ENCODE data around the gene DNAJB11. TPM values are rescaled to one million over a fixed set of nuclear protein-coding genes. Genes with fewer than 3 reads are reported as not detected.

DNAJB11 gene
- total and polyA plus RNA-seq, 2 of the 4 experiments (the other 2 are of a cell fraction), result 27.4 to 48.6 TPM

DNA sequence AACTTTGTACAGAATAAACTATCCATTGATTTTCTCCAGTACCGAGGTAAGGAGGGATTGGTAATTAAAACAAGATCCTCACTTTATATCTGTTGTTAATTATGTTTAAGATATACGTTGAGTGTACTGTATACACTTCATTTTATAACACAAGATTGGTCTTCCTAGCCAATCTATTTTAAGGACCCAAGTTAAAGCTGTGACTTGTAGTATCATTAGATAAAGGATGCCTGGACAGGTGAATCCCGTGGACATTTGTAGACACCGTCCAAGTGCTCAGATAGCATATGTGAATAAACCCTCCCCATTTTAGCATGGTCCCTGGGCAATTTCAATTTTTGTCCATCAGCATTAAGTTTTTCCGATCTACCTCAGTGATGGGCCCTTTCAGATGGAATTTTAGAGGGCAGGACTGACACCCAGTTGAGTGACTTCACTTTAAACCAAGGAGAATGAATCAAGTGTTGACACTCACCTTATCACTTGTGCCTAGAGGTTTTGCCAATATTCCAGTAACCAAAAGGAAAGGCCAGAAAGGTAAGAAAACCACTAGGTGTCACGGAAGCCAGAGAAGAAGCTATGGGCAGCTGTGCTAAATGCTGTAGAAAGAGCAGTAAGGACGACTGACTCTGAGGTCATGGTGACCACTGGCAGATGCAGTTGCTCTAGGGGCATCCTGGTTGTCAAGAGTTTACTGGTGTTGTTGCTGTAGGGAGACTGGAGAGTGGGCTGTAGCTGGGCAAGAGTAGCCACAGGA, 51.6 kb downstream of the DNAJB11 start:
- POLR2A ChIA-PET (ENCODE audit: unreplicated experiment), result no interaction called here
- H3K14ac ChIP-seq (replicated peaks; ENCODE audit: low read depth, low read length), result no peak overlapping the region
- ATAC-seq (ENCODE audit: low read depth) (no peak), DNase-seq (no peak)
- H2BK15ac ChIP-seq (ENCODE audit: low read depth, low read length), result no peak overlapping the region
- no peak overlapping the region for H3K23ac ChIP-seq (ENCODE audit: low read depth, low read length)
- dilution Hi-C loops (cut with HindIII; ENCODE audit: low sequenced_read_pairs, unreplicated experiment), result no loop called here
- peaks cover 8% of the 10 kb centered on the region for H3K27me3 ChIP-seq (ENCODE audit: control insufficient read depth, insufficient read depth, low read length)
- no peak overlapping the region for H3K18ac ChIP-seq (ENCODE audit: low read depth, low read length)
- H4K5ac ChIP-seq (ENCODE audit: low read depth, low read length), result no peak overlapping the region
- no peak overlapping the region for H2BK120ac ChIP-seq (ENCODE audit: low read depth, low read length)
- H3K27ac ChIP-seq (ENCODE audit: insufficient read depth, low read length), result no peak overlapping the region
- no peak overlapping the region for H2AFZ ChIP-seq (replicated peaks; ENCODE audit: low read length, poor library complexity)
- H3K9ac ChIP-seq (ENCODE audit: low read depth, low read length), result no peak overlapping the region
- H2BK5ac ChIP-seq (ENCODE audit: low read depth, low read length, poor library complexity, severe bottlenecking), result no peak overlapping the region
- H3K79me1 ChIP-seq (ENCODE audit: low read depth in 1 of 2, low read length in 2 of 2), result no peaks in the 10 kb centered on the region
- H2AK9ac ChIP-seq (replicated peaks; ENCODE audit: low read depth, low read length, poor library complexity), result no peak overlapping the region
- 67% methylated on average over 2 of the region's 7 CpGs; no CpG with 5 or more reads in 1 of the 2 experiments for WGBS, 2 experiments (ENCODE audit: extremely low coverage in 2 of 2, insufficient read length in 1 of 2)
- H3K56ac ChIP-seq (ENCODE audit: extremely low read depth, insufficient read depth, low read length), result no peak overlapping the region
- intact Hi-C loops (cut with micrococcal nuclease), result no loop called here
- H4K91ac ChIP-seq (ENCODE audit: insufficient read depth, low read depth, low read length), result no peak overlapping the region
- H3K4me2 ChIP-seq (ENCODE audit: low read depth, low read length), result no peak overlapping the region
- H3K36me3 ChIP-seq (ENCODE audit: control insufficient read depth, insufficient read depth, low read length), result no peaks in the 10 kb centered on the region
- BruUV-seq (replicated peaks), result no TSS peak
- H2AK5ac ChIP-seq (ENCODE audit: low read depth, low read length), result no peak overlapping the region
- in situ Hi-C loops (cut with MboI; ENCODE audit: low sequenced_read_pairs), result no loop called here
- TF ChIP-seq NFE2L2 (IDR thresholded peaks at IDR 0.05; ENCODE audit: low read depth, low read length) (no peak), CEBPB (IDR thresholded peaks at IDR 0.05; ENCODE audit: low read depth, low read length) (no peak), MAZ (IDR thresholded peaks at IDR 0.05; ENCODE audit: borderline replicate concordance, low read depth, low read length) (no peak), BHLHE40 (IDR thresholded peaks at IDR 0.05; ENCODE audit: low read depth, low read length) (no peak)
- TF ChIP-seq, protein P1, sequence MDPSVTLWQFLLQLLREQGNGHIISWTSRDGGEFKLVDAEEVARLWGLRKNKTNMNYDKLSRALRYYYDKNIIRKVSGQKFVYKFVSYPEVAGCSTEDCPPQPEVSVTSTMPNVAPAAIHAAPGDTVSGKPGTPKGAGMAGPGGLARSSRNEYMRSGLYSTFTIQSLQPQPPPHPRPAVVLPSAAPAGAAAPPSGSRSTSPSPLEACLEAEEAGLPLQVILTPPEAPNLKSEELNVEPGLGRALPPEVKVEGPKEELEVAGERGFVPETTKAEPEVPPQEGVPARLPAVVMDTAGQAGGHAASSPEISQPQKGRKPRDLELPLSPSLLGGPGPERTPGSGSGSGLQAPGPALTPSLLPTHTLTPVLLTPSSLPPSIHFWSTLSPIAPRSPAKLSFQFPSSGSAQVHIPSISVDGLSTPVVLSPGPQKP (IDR thresholded peaks at IDR 0.05; ENCODE audit: borderline replicate concordance, low read depth, low read length), result no peak
- CTCF ChIA-PET, result interaction anchor here (0.5 to 0.7 kb wide), 2 partner anchors 82 to 529 kb away, joined by 3 to 5 read pairs; no protein-coding TSS in a partner anchor
- no peak overlapping the region for H3K4me3 ChIP-seq (ENCODE audit: insufficient read depth, low read depth, low read length)
- no peaks in the 10 kb centered on the region for H4K20me1 ChIP-seq (ENCODE audit: insufficient read depth, low read length)
- no peaks in the 10 kb centered on the region for H3K9me1 ChIP-seq (ENCODE audit: insufficient read depth, low read length)
- H4K8ac ChIP-seq (ENCODE audit: low read depth in 2 of 2, low read length in 2 of 2), result no peak overlapping the region
- no peaks in the 10 kb centered on the region for H3K9me3 ChIP-seq (ENCODE audit: control insufficient read depth, insufficient read depth, low read length)
- H2BK20ac ChIP-seq (ENCODE audit: low read depth, low read length), result no peak overlapping the region
- no peak overlapping the region for H3K4ac ChIP-seq (ENCODE audit: low read depth, low read length)
- no peaks in the 10 kb centered on the region for H3K4me1 ChIP-seq (ENCODE audit: control insufficient read depth, insufficient read depth, low read length)

Measured in IMR-90 (cell line).